Type B pancreatic cell (in vitro differentiated cells): ENCODE results near the gene ADAP1. TPM values are rescaled to one million over a fixed set of nuclear protein-coding genes. Genes with fewer than 3 reads are reported as not detected.

ENCODE experiments used
- DNase-seq: peaks from one replicate; pipeline ENCODE4 v3.0.0; 2021; ENCODE audit warnings: mixed read lengths; ENCODE audit not compliant: unreplicated experiment; ENCODE audit errors: extremely low spot score
- H3K27ac Mint-ChIP-seq: 2 replicates; pipeline ENCODE4 v1.8.0; 2021; ENCODE audit warnings: mild to moderate bottlenecking, mixed read lengths
- H3K27me3 Mint-ChIP-seq: 2 replicates; pipeline ENCODE4 v1.8.0; 2021; ENCODE audit warnings: mixed read lengths
- H3K36me3 Mint-ChIP-seq: 2 replicates; pipeline ENCODE4 v1.8.0; 2021; ENCODE audit warnings: mixed read lengths
- H3K4me1 Mint-ChIP-seq: one replicate; pipeline ENCODE4 v1.8.0; 2021; ENCODE audit warnings: mixed read lengths; ENCODE audit not compliant: unreplicated experiment
- H3K4me3 Mint-ChIP-seq: 2 replicates; pipeline ENCODE4 v1.8.0; 2021; ENCODE audit warnings: mild to moderate bottlenecking, mixed read lengths
- H3K9me3 Mint-ChIP-seq: 2 replicates; pipeline ENCODE4 v1.8.0; 2021; ENCODE audit warnings: mixed read lengths
- CTCF ChIP-seq: fragments of 200-600 bp; sonication (generic); conservative IDR thresholded peaks from 2 replicates; pipeline ENCODE4 v1.5.0; 2021; ENCODE audit warnings: antibody characterized with exemption, mild to moderate bottlenecking
- total RNA-seq: library from RNA; stranded (reverse); gene quantifications from 2 replicates; pipeline ENCODE4 v1.2.1, GENCODE V29; 2021; ENCODE audit warnings: low replicate concordance

Gene ADAP1
- total RNA-seq, 1 donor from 2014 or later = 15.7 TPM

DNA sequence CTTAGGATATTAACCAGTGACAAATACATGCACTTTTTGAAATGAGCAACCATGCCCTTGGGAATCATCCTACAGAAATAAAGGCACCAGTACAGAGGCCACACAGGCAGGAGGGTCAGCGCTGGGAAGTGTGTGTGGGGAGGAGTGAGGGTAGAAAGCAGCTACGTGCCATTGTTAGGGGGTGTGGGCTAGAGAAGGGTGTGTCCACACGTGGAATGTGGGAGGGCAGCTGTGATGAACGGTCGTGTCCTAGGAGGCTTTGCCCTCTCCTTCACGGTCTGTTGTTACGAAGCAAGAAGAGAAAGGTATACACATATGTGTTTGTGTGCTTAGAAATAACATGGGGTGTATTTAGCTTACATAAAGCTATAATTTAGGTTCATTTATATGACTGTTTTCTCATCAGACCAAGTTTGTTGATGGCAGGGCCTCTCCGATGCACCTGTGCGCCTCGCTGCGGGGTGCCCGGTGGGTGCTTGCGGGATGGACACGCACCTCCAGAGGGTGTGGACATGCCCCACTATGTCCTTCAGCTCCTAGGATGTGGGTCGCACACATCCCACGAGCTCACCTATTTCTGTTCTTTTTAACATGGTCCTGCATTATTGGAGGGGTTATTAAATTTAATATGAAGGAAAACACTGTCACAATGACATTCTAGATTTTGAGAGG lies 95.0 kb downstream of the ADAP1 start:
- no peak for TF ChIP-seq CTCF
- no peak for DNase-seq
- Mint-ChIP-seq H3K4me1 (no peaks in the 10 kb centered on the region), H3K36me3 (peaks cover 43% of the 10 kb centered on the region), H3K4me3 (peak overlapping the region; percentile 50), H3K27ac (peak overlapping the region; percentile 84), H3K9me3 (no peaks in the 10 kb centered on the region), H3K27me3 (no peaks in the 10 kb centered on the region)

GRCh38 chr7:857661-858060 lies 96.8 kb downstream of the ADAP1 start:
- H3K4me1 Mint-ChIP-seq = no peaks in the 10 kb centered on the region
- H3K36me3 Mint-ChIP-seq = peaks cover 40% of the 10 kb centered on the region
- no peaks in the 10 kb centered on the region for H3K9me3 Mint-ChIP-seq
- no peaks in the 10 kb centered on the region for H3K27me3 Mint-ChIP-seq
- no peak overlapping the region for H3K4me3 Mint-ChIP-seq
- no peak for TF ChIP-seq CTCF
- no peak overlapping the region for H3K27ac Mint-ChIP-seq
- DNase-seq = no peak

GRCh38 chr7:856444-857095 lies 97.9 kb downstream of the ADAP1 start:
- no peaks in the 10 kb centered on the region for H3K27me3 Mint-ChIP-seq
- DNase-seq = no peak

GRCh38 chr7:855686-856369 lies 98.7 kb downstream of the ADAP1 start:
- Mint-ChIP-seq H3K4me3 (no peak overlapping the region), H3K27ac (peak overlapping the region; percentile 1), H3K4me1 (no peaks in the 10 kb centered on the region), H3K36me3 (peaks cover 24% of the 10 kb centered on the region), H3K9me3 (no peaks in the 10 kb centered on the region), H3K27me3 (no peaks in the 10 kb centered on the region)
- TF ChIP-seq CTCF = no peak
- no peak for DNase-seq

More at GRCh38 chr7:856444-857095, 97.9 kb downstream of the ADAP1 start:
- Mint-ChIP-seq H3K4me1 (no peaks in the 10 kb centered on the region), H3K36me3 (peaks cover 31% of the 10 kb centered on the region), H3K27ac (peak overlapping the region; percentile 1), H3K4me3 (no peak overlapping the region), H3K9me3 (no peaks in the 10 kb centered on the region)
- TF ChIP-seq CTCF = no peak

GRCh38 chr7:854118-854775 lies 100.2 kb downstream of the ADAP1 start:
- H3K4me1 Mint-ChIP-seq = no peaks in the 10 kb centered on the region
- no peak overlapping the region for H3K4me3 Mint-ChIP-seq
- no peak for TF ChIP-seq CTCF
- DNase-seq = no peak
- peaks cover 18% of the 10 kb centered on the region for H3K36me3 Mint-ChIP-seq
- H3K9me3 Mint-ChIP-seq = no peaks in the 10 kb centered on the region
- no peaks in the 10 kb centered on the region for H3K27me3 Mint-ChIP-seq
- H3K27ac Mint-ChIP-seq = no peak overlapping the region
